Upper lobe of left lung (tissue), 6 donors: ENCODE measurements around the gene OTOF. TPM values are rescaled to one million over a fixed set of nuclear protein-coding genes. Genes with fewer than 3 reads are reported as not detected.

Experiments used
- ATAC-seq, 2 donors: fragments of 200-7000 bp; cut with Tn5 transposase; one replicate each; pipeline ENCODE4 v1.9.1; 2022; ENCODE audit warnings: mild to moderate bottlenecking in 2 of 2, moderate library complexity in 2 of 2; ENCODE audit not compliant: low FRiP score in 2 of 2
- DNase-seq, 2 donors: peaks; one replicate each; pipeline ENCODE4 v3.0.0-alpha.2; 2019 to 2020
- H3K27ac ChIP-seq, 4 donors: fragments of 200-600 bp; sonication (generic); one replicate each; pipeline ENCODE4 v1.5.1; 2016 to 2019
- H3K27me3 ChIP-seq, 4 donors: fragments of 200-600 bp; sonication (generic); one replicate each; pipeline ENCODE4 v1.5.1; 2017 to 2019
- H3K36me3 ChIP-seq, 4 donors: fragments of 200-600 bp; sonication (generic); one replicate each; pipeline ENCODE4 v1.5.1; 2016 to 2019
- H3K4me1 ChIP-seq, 4 donors: fragments of 200-600 bp; sonication (generic); one replicate each; pipeline ENCODE4 v1.5.1; 2018 to 2019
- H3K4me3 ChIP-seq, 4 donors: fragments of 200-600 bp; sonication (generic); one replicate each; pipeline ENCODE4 v1.5.1; 2017 to 2019; ENCODE audit warnings: mild to moderate bottlenecking in 2 of 4, moderate library complexity in 1 of 4
- H3K9me3 ChIP-seq, 4 donors: fragments of 200-600 bp; sonication (generic); one replicate each; pipeline ENCODE4 v1.5.1; 2018 to 2019
- CTCF ChIP-seq, 6 experiments: fragments of 450-650 bp in 4 of 6; fragments of 200-600 bp in 2 of 6; sonication (generic) in 2 of 6; IDR thresholded peaks; one replicate each; pipeline ENCODE4 v1.5.1; 2016 to 2019; ENCODE audit warnings: antibody characterized with exemption in 6 of 6
- EP300 ChIP-seq, 4 donors: sonication (generic); formaldehyde crosslinking; IDR thresholded peaks; one replicate each; pipeline ENCODE4 v1.5.1; 2017; ENCODE audit warnings: antibody characterized with exemption in 4 of 4, control low read depth in 2 of 4
- POLR2A ChIP-seq, 4 donors: fragments of 450-650 bp; IDR thresholded peaks; one replicate each; pipeline ENCODE4 v1.5.1; 2016 to 2017; ENCODE audit warnings: antibody characterized with exemption in 4 of 4, mild to moderate bottlenecking in 2 of 4
- POLR2AphosphoS5 ChIP-seq, 2 donors: sonication (generic); formaldehyde crosslinking; IDR thresholded peaks; one replicate each; pipeline ENCODE4 v1.5.1; 2017; ENCODE audit warnings: antibody characterized with exemption in 2 of 2
- WGBS, 2 donors: methylation state at CpG; one replicate each; pipeline ENCODE4 v1.1.5; 2017 to 2018; 5-methylcytosine and 5-hydroxymethylcytosine counted together
- total RNA-seq, 6 donors: library from RNA; depleted of rRNA in 4 of 6; stranded (reverse); fragments of >200 nt in 4 of 6; gene quantifications; one replicate each; pipeline versions ENCODE4 v1.1.0 to v1.2.1, GENCODE V29; 2016 to 2021
- donor health status: DM: no; HTN: no; CAD: no; lungs with moderate emphysema.
- donor health status: DM: no; HTN: yes; CAD: no; lungs with severe emphysema.

The OTOF gene
- total RNA-seq, 6 donors from 2014 or later: 0.10 to 0.15 (median 0.11) TPM; not detected in 3

GRCh38 chr2:26522325-26522724 is 44.4 kb upstream of the OTOF start:
- no peaks in the 10 kb centered on the region for H3K27me3 ChIP-seq
- WGBS, 2 donors: 70 to 71% methylated on average over 5 to 6 of the region's 6 CpGs
- H3K36me3 ChIP-seq: no peaks in the 10 kb centered on the region
- no peaks in the 10 kb centered on the region for H3K4me1 ChIP-seq
- no peak overlapping the region for H3K4me3 ChIP-seq
- DNase-seq (peak in 1 of 2 donors; percentile 65), ATAC-seq (no peak)
- H3K9me3 ChIP-seq: no peaks in the 10 kb centered on the region
- H3K27ac ChIP-seq: no peak overlapping the region
- TF ChIP-seq POLR2A (IDR thresholded peaks at IDR 0.05) (no peak), POLR2AphosphoS5 (IDR thresholded peaks at IDR 0.05) (no peak), EP300 (IDR thresholded peaks at IDR 0.05) (no peak), CTCF (IDR thresholded peaks at IDR 0.05) (no peak)

- Histone ChIP-seq H3K9me3 (no peaks in the 10 kb centered on the region), H3K27me3 (no peaks in the 10 kb centered on the region), H3K4me3 (no peak overlapping the region), H3K4me1 (no peaks in the 10 kb centered on the region), H3K27ac (no peak overlapping the region), H3K36me3 (no peaks in the 10 kb centered on the region)
- 39 to 40% methylated on average over 1 to 3 of the region's 5 CpGs for WGBS, 2 donors
- TF ChIP-seq CTCF (IDR thresholded peaks at IDR 0.05) (no peak), POLR2A (IDR thresholded peaks at IDR 0.05) (no peak), POLR2AphosphoS5 (IDR thresholded peaks at IDR 0.05) (no peak)
- ATAC-seq (no peak), DNase-seq (no peak)
Observed at GRCh38 chr2:26521913-26522180, 43.9 kb upstream of the OTOF start.

- 62 to 75% methylated on average over 5 to 12 of the region's 12 CpGs for WGBS, 2 donors
- no peaks in the 10 kb centered on the region for H3K36me3 ChIP-seq
- ATAC-seq: no peak
- H3K27me3 ChIP-seq: no peaks in the 10 kb centered on the region
- H3K4me1 ChIP-seq: no peaks in the 10 kb centered on the region
- DNase-seq: no peak
- H3K27ac ChIP-seq: no peak overlapping the region
- no peaks in the 10 kb centered on the region for H3K9me3 ChIP-seq
- H3K4me3 ChIP-seq: no peak overlapping the region
- TF ChIP-seq EP300 (IDR thresholded peaks at IDR 0.05): no peak
- TF ChIP-seq POLR2A (IDR thresholded peaks at IDR 0.05): no peak
- no peak for TF ChIP-seq CTCF (IDR thresholded peaks at IDR 0.05)
- TF ChIP-seq POLR2AphosphoS5 (IDR thresholded peaks at IDR 0.05): no peak
Observed at GRCh38 chr2:26521054-26521912, 43.4 kb upstream of the OTOF start.

GRCh38 chr2:26520148-26520449 is 42.2 kb upstream of the OTOF start:
- Histone ChIP-seq H3K4me1 (no peaks in the 10 kb centered on the region), H3K27me3 (no peaks in the 10 kb centered on the region)

More at GRCh38 chr2:26520148-26520449, 42.2 kb upstream of the OTOF start:
- no peak for TF ChIP-seq EP300 (IDR thresholded peaks at IDR 0.05)
- no peak for TF ChIP-seq CTCF (IDR thresholded peaks at IDR 0.05)
- no peak for TF ChIP-seq POLR2AphosphoS5 (IDR thresholded peaks at IDR 0.05)
- no peak for TF ChIP-seq POLR2A (IDR thresholded peaks at IDR 0.05)
- DNase-seq: no peak
- ATAC-seq: no peak
- H3K36me3 ChIP-seq: no peaks in the 10 kb centered on the region
- no peak overlapping the region for H3K27ac ChIP-seq
- H3K9me3 ChIP-seq: no peaks in the 10 kb centered on the region
- no peak overlapping the region for H3K4me3 ChIP-seq
- WGBS, 2 donors: 48 to 55% methylated on average over 1 of the region's 1 CpG
